ENCODE measurements around the gene GON4L. TPM values are rescaled to one million over a fixed set of nuclear protein-coding genes. Genes with fewer than 3 reads are reported as not detected.

The GON4L gene
- total RNA-seq, 1 experiment from 2014 or later, result 53.4 TPM

- H3K79me1 ChIP-seq (ENCODE audit: insufficient read depth, low read depth, low read length, poor library complexity, severe bottlenecking), result no peaks in the 10 kb centered on the region
- H2BK15ac ChIP-seq (ENCODE audit: low read depth, low read length), result no peak overlapping the region
- Mint-ChIP-seq H3K36me3 (ENCODE audit: insufficient read depth in 1 of 3, low read depth in 3 of 3) (no peaks in the 10 kb centered on the region), H3K27me3 (ENCODE audit: low read depth) (no peaks in the 10 kb centered on the region), H3K4me3 (no peak overlapping the region), H3K4me1 (no peaks in the 10 kb centered on the region), H3K9me3 (no peaks in the 10 kb centered on the region), H3K27ac (no peak overlapping the region)
- no peak overlapping the region for H3K56ac ChIP-seq (ENCODE audit: insufficient read length, low read depth, low read length)
- H3K27ac ChIP-seq (ENCODE audit: insufficient read length, low read depth, low read length), result no peak overlapping the region
- H2BK12ac ChIP-seq (ENCODE audit: insufficient read length, low read depth, low read length), result no peak overlapping the region
- H3K23me2 ChIP-seq (ENCODE audit: insufficient read length, low read depth, low read length, poor library complexity, severe bottlenecking), result no peaks in the 10 kb centered on the region
- no peak overlapping the region for H2AK5ac ChIP-seq (ENCODE audit: insufficient read length, low read length)
- H3K14ac ChIP-seq (ENCODE audit: insufficient read depth, low read length), result no peak overlapping the region
- no CpG with 5 or more reads among the region's 2 CpGs for WGBS (ENCODE audit: extremely low coverage, insufficient read length, low lambda C conversion rate)
- no peak overlapping the region for H3K18ac ChIP-seq (ENCODE audit: insufficient read length, low read depth, low read length)
- H2BK20ac ChIP-seq (ENCODE audit: low read depth, low read length, poor library complexity, severe bottlenecking), result no peak overlapping the region
- no peak overlapping the region for H3K9ac ChIP-seq (ENCODE audit: extremely low read depth, insufficient read length, low read length)
- no peak overlapping the region for H3K4ac ChIP-seq (ENCODE audit: low read depth, low read length)
- H3K9me3 ChIP-seq (ENCODE audit: control insufficient read depth, low read depth, low read length), result no peaks in the 10 kb centered on the region
- no peak for TF ChIP-seq CTCF (conservative IDR thresholded peaks at IDR 0.05)
- H4K20me1 ChIP-seq (ENCODE audit: control insufficient read depth, insufficient read depth, insufficient read length), result no peaks in the 10 kb centered on the region
- H4K91ac ChIP-seq (ENCODE audit: insufficient read length, low read depth, low read length), result no peak overlapping the region
- H2AFZ ChIP-seq (ENCODE audit: low read length), result no peak overlapping the region
- DNase-seq, result no peak
- no peak overlapping the region for H3K23ac ChIP-seq (ENCODE audit: insufficient read length, low read depth, low read length)
- no peaks in the 10 kb centered on the region for H3K79me2 ChIP-seq (ENCODE audit: insufficient read depth, low read length)
- H2BK5ac ChIP-seq (ENCODE audit: insufficient read length, low read length), result no peak overlapping the region
- no peaks in the 10 kb centered on the region for H3K27me3 ChIP-seq (ENCODE audit: insufficient read depth, low read length)
- no peak overlapping the region for H2BK120ac ChIP-seq (ENCODE audit: low read depth, low read length, poor library complexity, severe bottlenecking)
- H4K5ac ChIP-seq (ENCODE audit: insufficient read length, low read depth, low read length), result no peak overlapping the region
- no peak overlapping the region for H3K4me2 ChIP-seq (ENCODE audit: insufficient read depth, insufficient read length, low read length)
- no peak overlapping the region for H4K8ac ChIP-seq (replicated peaks; ENCODE audit: insufficient read length, low read depth, low read length)
- H3T11ph ChIP-seq (ENCODE audit: low read length), result no peak overlapping the region
- no peaks in the 10 kb centered on the region for H3K4me1 ChIP-seq (ENCODE audit: insufficient read depth, low read length)
These were observed 32.6 kb upstream of the GON4L start for GRCh38 chr1:155889566-155889965.
